Erythroblast (primary cell): ENCODE data around the gene RIMBP2.

Source experiments
- GATA1 ChIP-seq: IDR thresholded peaks from 2 replicates; pipeline ENCODE4 v1.6.1; 2011; ENCODE audit warnings: low read depth, mild to moderate bottlenecking, control low read depth, low read length, moderate library complexity
- POLR2A ChIP-seq: IDR thresholded peaks from 2 replicates; pipeline ENCODE4 v1.6.1; 2011; ENCODE audit warnings: mild to moderate bottlenecking, low read length

DNA sequence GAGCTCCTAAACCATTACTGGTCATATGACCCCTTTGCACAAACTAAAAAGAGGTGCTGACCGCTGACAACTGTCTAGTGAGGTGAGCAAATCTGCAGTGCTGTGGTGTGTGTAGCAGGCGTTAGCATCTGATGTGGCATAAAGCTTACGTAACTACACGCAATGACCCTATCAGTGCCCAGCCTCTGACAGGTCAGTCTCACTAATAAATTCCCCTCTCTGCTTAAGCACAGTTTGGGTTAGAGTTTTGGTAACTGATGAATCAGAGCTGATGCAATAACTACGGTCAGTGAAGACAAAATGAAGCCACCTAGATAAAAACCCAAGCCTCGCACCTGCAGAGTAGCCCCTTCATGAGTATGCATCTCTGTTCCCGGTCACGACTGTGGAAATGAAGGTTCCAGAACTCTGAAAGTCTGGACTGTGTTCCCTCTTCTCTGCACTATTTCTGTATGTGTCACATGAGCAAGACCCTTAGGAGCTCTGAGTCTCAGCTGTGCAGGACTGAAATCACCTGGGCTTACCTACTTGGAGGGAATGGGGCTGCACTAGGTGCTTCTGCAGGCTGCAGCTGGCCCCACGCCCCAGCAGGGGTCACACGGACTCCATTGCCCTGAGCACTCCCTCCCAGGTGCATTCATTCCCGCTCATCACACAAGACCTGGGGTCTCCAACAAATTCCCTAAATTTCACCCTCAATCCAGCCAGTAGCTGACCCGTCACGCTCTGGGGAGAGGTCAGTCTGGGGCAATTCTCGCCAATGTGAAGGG lies 54.4 kb downstream of the RIMBP2 start:
- TF ChIP-seq POLR2A = no peak
- TF ChIP-seq GATA1 = no peak
